OCI-LY7 (cell line): Measurements from ENCODE around the gene ZSCAN5C. TPM values are rescaled to one million over a fixed set of nuclear protein-coding genes. Genes with fewer than 3 reads are reported as not detected.
"Not testable (repeated sequence)": the region's sequence is repeated elsewhere in the genome, so short reads cannot be mapped to it uniquely, and the experiment has no call there.

Experiments used
- BruUV-seq: library from RNA; stranded (reverse); fragments of 400-500 nt; replicated peaks from 2 replicates; lab custom pipeline; 2021; lab: Mats Ljungman, UMichigan
- CTCF ChIA-PET: fragments of 300-600 bp; sonication (Branson Sonifier 250); formaldehyde crosslinking; loops from one replicate; lab custom pipeline; 2022; ENCODE audit warnings: antibody characterized with exemption; ENCODE audit not compliant: unreplicated experiment; lab: Charles Lee
- POLR2A ChIA-PET: fragments of 300-600 bp; sonication (Branson Sonifier 250); formaldehyde crosslinking; loops from one replicate; lab custom pipeline; 2022; ENCODE audit warnings: antibody characterized with exemption; lab: Charles Lee
- DNase-seq: peaks from one replicate; pipeline ENCODE4 v3.0.0-alpha.2; 2015; ENCODE audit warnings: low spot score
- H2AFZ ChIP-seq: fragments of 200-600 bp; sonication (generic), shearing (Covaris generic); 2 replicates; pipeline ENCODE4 v1.6.1; 2014; ENCODE audit warnings: mild to moderate bottlenecking, antibody characterized with exemption, low read length, moderate library complexity
- H3K27ac ChIP-seq: fragments of 200-600 bp; sonication (generic); 2 replicates; pipeline ENCODE4 v1.5.1; 2014; ENCODE audit warnings: mixed run types, low read depth, mild to moderate bottlenecking, moderate library complexity, low read length, inconsistent platforms; ENCODE audit not compliant: poor library complexity, severe bottlenecking
- H3K36me3 ChIP-seq: fragments of 200-600 bp; sonication (generic); 2 replicates; pipeline ENCODE4 v1.6.1; 2014; ENCODE audit warnings: mild to moderate bottlenecking, antibody characterized with exemption, low read length, moderate library complexity, mixed read lengths; ENCODE audit not compliant: insufficient read depth
- H3K4me1 ChIP-seq: fragments of 200-600 bp; sonication (generic); 2 replicates; pipeline ENCODE4 v1.5.1; 2014; ENCODE audit warnings: mild to moderate bottlenecking, low read length; ENCODE audit not compliant: insufficient read depth, poor library complexity, severe bottlenecking
- H3K4me2 ChIP-seq: fragments of 200-600 bp; sonication (generic); 2 replicates; pipeline ENCODE4 v1.6.1; 2014; ENCODE audit warnings: mild to moderate bottlenecking, low read length
- H3K4me3 ChIP-seq: fragments of 200-600 bp; sonication (generic); 2 replicates; pipeline ENCODE4 v1.5.1; 2014; ENCODE audit warnings: mild to moderate bottlenecking, low read depth, low read length; ENCODE audit not compliant: poor library complexity, severe bottlenecking
- H3K79me2 ChIP-seq: fragments of 200-600 bp; sonication (generic); 2 replicates; pipeline ENCODE4 v1.6.1; 2016; ENCODE audit warnings: low read depth, mild to moderate bottlenecking, low read length, moderate library complexity, mixed read lengths; ENCODE audit not compliant: insufficient read depth
- H3K9me2 ChIP-seq: fragments of 200-600 bp; sonication (generic); 2 replicates; pipeline ENCODE4 v1.6.1; 2016; ENCODE audit warnings: mild to moderate bottlenecking, low read length, mixed read lengths; ENCODE audit not compliant: insufficient read depth
- H3K9me3 ChIP-seq: fragments of 200-600 bp; sonication (generic); 2 replicates; pipeline ENCODE4 v1.6.1; 2014; ENCODE audit warnings: mild to moderate bottlenecking, mixed run types, low read length, mixed read lengths
- H4K20me1 ChIP-seq: fragments of 200-600 bp; sonication (generic); 2 replicates; pipeline ENCODE4 v1.6.1; 2014; ENCODE audit warnings: mild to moderate bottlenecking, antibody characterized with exemption, low read length, moderate library complexity, mixed read lengths; ENCODE audit not compliant: insufficient read depth
- CTCF ChIP-seq: fragments of 200-600 bp; sonication (generic); conservative IDR thresholded peaks from 2 replicates; pipeline ENCODE4 v1.5.1; 2014; ENCODE audit warnings: mild to moderate bottlenecking, antibody characterized with exemption, low read length, moderate library complexity, mixed read lengths
- EZH2phosphoT487 ChIP-seq: fragments of 200-600 bp; sonication (generic); IDR thresholded peaks from 2 replicates; pipeline ENCODE4 v1.6.1; 2018; ENCODE audit warnings: low read depth, borderline replicate concordance, mild to moderate bottlenecking, mixed run types, antibody characterized with exemption, low read length, moderate library complexity, mixed read lengths
- intact Hi-C: fragments of 100-400 bp; cut with micrococcal nuclease; formaldehyde crosslinking; loops from one replicate; pipeline ENCODE4 v1.10.0; 2022; ENCODE audit not compliant: unreplicated experiment
- total RNA-seq, 2 experiments: library from RNA; depleted of rRNA in 1 of 2; stranded (reverse); fragments of >200 nt in 1 of 2; shearing (Covaris generic) in 1 of 2; gene quantifications; 2 replicates each; pipeline ENCODE4 v1.2.3, GENCODE V29; 2014 to 2022

Gene ZSCAN5C
- total RNA-seq, 2 experiments from 2014 or later, result not detected

GRCh38 chr19:56223481-56223880 lies 21.4 kb downstream of the ZSCAN5C start:
- H2AFZ ChIP-seq, result no peak overlapping the region
- intact Hi-C loops, result no loop called here
- no peaks in the 10 kb centered on the region for H3K4me1 ChIP-seq
- no peak overlapping the region for H3K4me2 ChIP-seq
- H3K4me3 ChIP-seq, result no peak overlapping the region
- no peak overlapping the region for H3K27ac ChIP-seq
- DNase-seq, result no peak
- POLR2A ChIA-PET, result no interaction called here
- no peaks in the 10 kb centered on the region for H3K9me3 ChIP-seq
- H3K79me2 ChIP-seq, result no peaks in the 10 kb centered on the region
- BruUV-seq, result no TSS peak
- CTCF ChIA-PET, result no interaction called here
- TF ChIP-seq CTCF (no peak), EZH2phosphoT487 (no peak)
- H3K9me2 ChIP-seq, result no peaks in the 10 kb centered on the region
- no peaks in the 10 kb centered on the region for H4K20me1 ChIP-seq
- H3K36me3 ChIP-seq, result no peaks in the 10 kb centered on the region

GRCh38 chr19:56245121-56245740 lies 43.2 kb downstream of the ZSCAN5C start:
- H4K20me1 ChIP-seq, result no peaks in the 10 kb centered on the region
- intact Hi-C loops, result no loop called here
- no peak overlapping the region for H3K4me2 ChIP-seq
- H3K9me2 ChIP-seq, result no peaks in the 10 kb centered on the region
- BruUV-seq, result no TSS peak
- H3K79me2 ChIP-seq, result no peaks in the 10 kb centered on the region
- H3K4me3 ChIP-seq, result no peak overlapping the region
- POLR2A ChIA-PET, result no interaction called here
- TF ChIP-seq CTCF (no peak), EZH2phosphoT487 (no peak)
- CTCF ChIA-PET, result no interaction called here
- DNase-seq, result no peak
- no peaks in the 10 kb centered on the region for H3K36me3 ChIP-seq
- no peak overlapping the region for H2AFZ ChIP-seq
- H3K4me1 ChIP-seq, result no peaks in the 10 kb centered on the region
- H3K9me3 ChIP-seq, result no peaks in the 10 kb centered on the region
- H3K27ac ChIP-seq, result no peak overlapping the region

- H3K4me2 ChIP-seq, H3K27ac ChIP-seq, CTCF ChIA-PET, DNase-seq, H3K4me1 ChIP-seq, H2AFZ ChIP-seq, H3K79me2 ChIP-seq, POLR2A ChIA-PET, BruUV-seq, H3K36me3 ChIP-seq, H4K20me1 ChIP-seq, H3K4me3 ChIP-seq, H3K9me3 ChIP-seq, intact Hi-C loops, H3K9me2 ChIP-seq: not testable (repeated sequence)
- peak; percentile 41; the same call in 1 of the 2 replicates for TF ChIP-seq CTCF
Observed at GRCh38 chr19:56245764-56246163, 43.7 kb downstream of the ZSCAN5C start.

- POLR2A ChIA-PET, H4K20me1 ChIP-seq, H3K4me3 ChIP-seq, intact Hi-C loops, BruUV-seq, H3K36me3 ChIP-seq, H3K79me2 ChIP-seq, H3K4me1 ChIP-seq, DNase-seq, H3K4me2 ChIP-seq, H2AFZ ChIP-seq, H3K27ac ChIP-seq, H3K9me2 ChIP-seq, CTCF ChIA-PET: not testable (repeated sequence)
- peaks cover 10% of the 10 kb centered on the region; the same call in 1 of the 2 replicates for H3K9me3 ChIP-seq
Observed at GRCh38 chr19:56248736-56249338, 46.8 kb downstream of the ZSCAN5C start.
